MM.1S (cell line): ENCODE data around the gene PROB1.

Experiments used
- DNase-seq: peaks from one replicate; pipeline ENCODE4 v3.0.0-alpha.2; 2015
- H2AFZ ChIP-seq: fragments of 300-600 bp; sonication (generic); 2 replicates; pipeline ENCODE4 v1.6.0; 2016; ENCODE audit warnings: antibody characterized with exemption, low read length
- H3F3A ChIP-seq: fragments of 300-600 bp; sonication (generic); 2 replicates; pipeline ENCODE4 v1.6.1; 2016; ENCODE audit warnings: mild to moderate bottlenecking, antibody characterized with exemption, low read length, moderate library complexity, mixed read lengths; ENCODE audit not compliant: insufficient read depth
- H3K27ac ChIP-seq: fragments of 300-600 bp; sonication (generic); 2 replicates; pipeline ENCODE4 v1.5.1; 2016; ENCODE audit warnings: mild to moderate bottlenecking, low read length
- H3K27me3 ChIP-seq: fragments of 300-600 bp; sonication (generic); replicated peaks from 2 replicates; pipeline ENCODE4 v1.6.0; 2016; ENCODE audit warnings: low read length; ENCODE audit not compliant: insufficient read depth
- H3K36me3 ChIP-seq: fragments of 300-600 bp; sonication (generic); replicated peaks from 2 replicates; pipeline ENCODE4 v1.6.1; 2016; ENCODE audit warnings: mild to moderate bottlenecking, low read length, mixed read lengths; ENCODE audit not compliant: insufficient read depth
- H3K4me1 ChIP-seq: fragments of 300-600 bp; sonication (generic); 2 replicates; pipeline ENCODE4 v1.6.1; 2016; ENCODE audit warnings: low read length, mixed read lengths
- H3K4me2 ChIP-seq: fragments of 300-600 bp; sonication (generic); 2 replicates; pipeline ENCODE4 v1.6.0; 2016; ENCODE audit warnings: low read depth, low read length
- H3K4me3 ChIP-seq: fragments of 300-600 bp; sonication (generic); 2 replicates; pipeline ENCODE4 v1.5.1; 2016; ENCODE audit warnings: low read length, mixed read lengths
- H3K79me2 ChIP-seq: fragments of 300-600 bp; sonication (generic); 2 replicates; pipeline ENCODE4 v1.6.1; 2016; ENCODE audit warnings: mixed run types, low read length, mixed read lengths
- H3K9ac ChIP-seq: fragments of 300-600 bp; sonication (generic); 2 replicates; pipeline ENCODE4 v1.6.1; 2016; ENCODE audit warnings: low read length, mixed read lengths
- H3K9me2 ChIP-seq: fragments of 300-600 bp; sonication (generic); replicated peaks from 2 replicates; pipeline ENCODE4 v1.6.1; 2016; ENCODE audit warnings: mild to moderate bottlenecking, low read length, mixed read lengths; ENCODE audit not compliant: insufficient read depth
- H3K9me3 ChIP-seq: fragments of 300-600 bp; sonication (generic); replicated peaks from 2 replicates; pipeline ENCODE4 v1.6.1; 2016; ENCODE audit warnings: mild to moderate bottlenecking, low read length, mixed read lengths; ENCODE audit not compliant: insufficient read depth
- H4K20me1 ChIP-seq: fragments of 300-600 bp; sonication (generic); 2 replicates; pipeline ENCODE4 v1.6.1; 2016; ENCODE audit warnings: mild to moderate bottlenecking, low read length, moderate library complexity, mixed read lengths; ENCODE audit not compliant: insufficient read depth
- EZH2 ChIP-seq: fragments of 300-600 bp; sonication (generic); optimal IDR thresholded peaks from 2 replicates; pipeline ENCODE3; 2017; ENCODE audit warnings: low read depth, mild to moderate bottlenecking, antibody characterized with exemption, low read length, mixed read lengths
- EZH2phosphoT487 ChIP-seq: fragments of 300-600 bp; sonication (generic); IDR thresholded peaks from 2 replicates; pipeline ENCODE4 v1.6.1; 2018; ENCODE audit warnings: antibody characterized with exemption, low read length
- TF ChIP-seq, protein P1 (sequence below): fragments of 300-600 bp; sonication (generic); IDR thresholded peaks from 2 replicates; pipeline ENCODE4 v1.5.1; 2016; ENCODE audit warnings: antibody characterized with exemption, low read length, mixed read lengths

The PROB1 gene

DNA sequence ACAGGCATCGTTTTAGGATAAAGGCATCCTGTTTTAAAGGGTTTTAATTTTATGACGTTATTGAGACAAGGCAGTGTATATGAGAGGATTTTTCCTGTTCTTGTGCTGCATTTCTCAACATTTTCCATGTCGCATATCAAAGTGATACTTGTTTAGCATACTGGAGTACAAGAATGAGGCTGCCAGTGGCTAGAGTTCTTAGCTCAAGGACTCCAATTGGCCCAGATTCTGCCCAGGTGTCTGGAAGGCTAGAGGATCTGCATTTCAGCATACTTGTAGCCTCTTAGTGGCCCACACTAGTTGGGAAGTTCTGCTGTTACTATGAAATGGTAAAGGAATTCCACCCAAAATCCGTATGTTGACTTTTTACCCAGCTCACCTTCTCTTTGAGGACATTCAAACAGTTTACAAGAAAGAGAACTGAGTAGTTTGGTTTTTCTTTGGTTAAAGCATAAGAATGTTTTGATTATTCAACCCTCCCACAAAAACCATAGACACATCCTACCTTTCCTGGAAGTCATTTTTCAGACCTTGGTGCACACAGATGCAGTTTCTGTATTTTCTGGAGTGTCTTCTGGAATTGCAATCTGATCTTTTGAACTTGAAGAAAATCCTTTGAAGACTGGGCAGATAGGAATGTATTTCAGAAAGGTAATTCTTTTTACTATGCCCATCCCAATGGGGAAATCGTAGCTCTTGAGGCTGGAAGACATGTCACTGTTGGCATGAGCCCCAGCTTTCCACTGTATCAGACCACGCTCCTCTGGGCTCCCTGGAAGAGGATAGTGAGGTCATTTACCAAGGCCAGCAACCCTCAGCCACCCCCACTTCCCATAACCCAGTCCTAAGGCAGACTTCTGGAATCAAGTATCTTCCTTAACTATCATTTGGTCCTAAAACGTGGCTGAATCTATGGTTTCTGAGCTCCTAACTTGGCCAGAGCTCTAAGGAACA lies 23.1 kb downstream of the PROB1 start:
- Histone ChIP-seq H3F3A (no peaks in the 10 kb centered on the region; the same call in 1 of the 2 replicates), H3K9me2 (no peaks in the 10 kb centered on the region), H3K4me2 (no peak overlapping the region), H3K36me3 (peaks cover 5% of the 10 kb centered on the region; the same call in 1 of the 2 replicates), H3K9me3 (no peaks in the 10 kb centered on the region), H3K27me3 (no peaks in the 10 kb centered on the region), H3K9ac (no peak overlapping the region), H2AFZ (no peak overlapping the region), H3K79me2 (no peaks in the 10 kb centered on the region), H3K4me3 (no peak overlapping the region), H3K4me1 (no peaks in the 10 kb centered on the region), H3K27ac (no peak overlapping the region), H4K20me1 (no peaks in the 10 kb centered on the region; the same call in 1 of the 2 replicates)
- TF ChIP-seq EZH2 = no peak
- TF ChIP-seq EZH2phosphoT487 = no peak
- TF ChIP-seq, protein P1, sequence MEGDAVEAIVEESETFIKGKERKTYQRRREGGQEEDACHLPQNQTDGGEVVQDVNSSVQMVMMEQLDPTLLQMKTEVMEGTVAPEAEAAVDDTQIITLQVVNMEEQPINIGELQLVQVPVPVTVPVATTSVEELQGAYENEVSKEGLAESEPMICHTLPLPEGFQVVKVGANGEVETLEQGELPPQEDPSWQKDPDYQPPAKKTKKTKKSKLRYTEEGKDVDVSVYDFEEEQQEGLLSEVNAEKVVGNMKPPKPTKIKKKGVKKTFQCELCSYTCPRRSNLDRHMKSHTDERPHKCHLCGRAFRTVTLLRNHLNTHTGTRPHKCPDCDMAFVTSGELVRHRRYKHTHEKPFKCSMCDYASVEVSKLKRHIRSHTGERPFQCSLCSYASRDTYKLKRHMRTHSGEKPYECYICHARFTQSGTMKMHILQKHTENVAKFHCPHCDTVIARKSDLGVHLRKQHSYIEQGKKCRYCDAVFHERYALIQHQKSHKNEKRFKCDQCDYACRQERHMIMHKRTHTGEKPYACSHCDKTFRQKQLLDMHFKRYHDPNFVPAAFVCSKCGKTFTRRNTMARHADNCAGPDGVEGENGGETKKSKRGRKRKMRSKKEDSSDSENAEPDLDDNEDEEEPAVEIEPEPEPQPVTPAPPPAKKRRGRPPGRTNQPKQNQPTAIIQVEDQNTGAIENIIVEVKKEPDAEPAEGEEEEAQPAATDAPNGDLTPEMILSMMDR = no peak
- no peak for DNase-seq

DNA sequence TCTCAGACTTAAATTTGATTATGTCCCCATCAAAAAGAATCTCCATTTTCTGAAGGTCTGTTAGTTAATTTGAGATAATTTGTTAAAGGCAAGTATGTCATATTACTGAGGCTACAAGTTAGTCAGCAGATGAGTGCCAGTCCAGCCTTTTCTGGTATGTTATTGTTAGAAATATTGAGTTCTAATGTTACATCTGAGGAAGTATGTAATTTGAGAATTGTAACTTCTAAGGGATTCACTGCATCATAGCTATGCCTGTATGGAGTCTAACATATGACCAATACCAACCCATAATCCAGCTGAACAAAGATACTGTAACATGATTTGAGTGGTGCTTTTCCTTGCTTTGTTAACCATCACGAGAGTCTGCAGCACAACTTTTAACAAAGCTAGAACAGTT lies 25.7 kb downstream of the PROB1 start:
- Histone ChIP-seq H4K20me1 (no peaks in the 10 kb centered on the region; the same call in 1 of the 2 replicates), H2AFZ (no peak overlapping the region), H3K9me2 (no peaks in the 10 kb centered on the region), H3K9me3 (no peaks in the 10 kb centered on the region), H3K4me1 (no peaks in the 10 kb centered on the region), H3F3A (no peaks in the 10 kb centered on the region; the same call in 1 of the 2 replicates), H3K36me3 (peaks cover 8% of the 10 kb centered on the region; the same call in 1 of the 2 replicates), H3K4me2 (no peak overlapping the region), H3K79me2 (no peaks in the 10 kb centered on the region), H3K9ac (no peak overlapping the region), H3K27ac (no peak overlapping the region), H3K4me3 (no peak overlapping the region), H3K27me3 (no peaks in the 10 kb centered on the region)
- no peak for DNase-seq
- TF ChIP-seq EZH2 (no peak), EZH2phosphoT487 (no peak)
- TF ChIP-seq, protein P1 = no peak

DNA sequence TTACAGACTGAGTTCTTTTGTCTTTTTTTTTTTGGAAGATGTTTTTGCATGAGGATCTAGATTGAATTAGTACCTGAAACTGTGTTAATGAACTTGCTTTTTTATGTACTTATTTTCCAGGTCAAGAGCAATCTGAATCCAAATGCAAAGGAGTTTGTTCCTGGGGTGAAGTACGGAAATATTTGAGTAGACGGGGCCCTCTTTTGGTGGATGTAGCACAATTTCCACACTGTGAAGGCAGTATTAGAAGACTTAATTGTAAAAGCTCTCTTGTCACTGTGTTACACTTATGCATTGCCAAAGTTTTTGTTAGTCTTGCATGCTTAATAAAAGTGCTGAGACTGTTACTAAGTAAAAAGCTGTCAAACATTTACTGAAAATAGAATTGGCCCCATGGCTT lies 26.3 kb downstream of the PROB1 start:
- Histone ChIP-seq H3K27ac (no peak overlapping the region), H3K36me3 (peaks cover 8% of the 10 kb centered on the region; the same call in 1 of the 2 replicates), H3K9ac (no peak overlapping the region), H2AFZ (no peak overlapping the region), H3K9me2 (no peaks in the 10 kb centered on the region), H3K4me3 (no peak overlapping the region), H3K79me2 (no peaks in the 10 kb centered on the region), H3K27me3 (no peaks in the 10 kb centered on the region), H3K4me2 (no peak overlapping the region), H3F3A (no peaks in the 10 kb centered on the region; the same call in 1 of the 2 replicates), H4K20me1 (no peaks in the 10 kb centered on the region; the same call in 1 of the 2 replicates), H3K9me3 (no peaks in the 10 kb centered on the region), H3K4me1 (no peaks in the 10 kb centered on the region)
- TF ChIP-seq EZH2phosphoT487 (no peak), EZH2 (no peak)
- TF ChIP-seq, protein P1 = no peak
- no peak for DNase-seq
